Skeletal muscle tissue (tissue), 5 donors: ENCODE results near the gene NHEJ1. TPM values are rescaled to one million over a fixed set of nuclear protein-coding genes. Genes with fewer than 3 reads are reported as not detected.

Source experiments
- H3K27ac ChIP-seq: one replicate; pipeline ENCODE4 v1.7.0; 2013; ENCODE audit warnings: mild to moderate bottlenecking, low read depth, low read length, inconsistent platforms
- H3K27me3 ChIP-seq, 3 donors: one replicate each; pipeline ENCODE4 v1.7.0; 2013; ENCODE audit warnings: low read length in 3 of 3; ENCODE audit not compliant: control insufficient read depth in 3 of 3, insufficient read depth in 3 of 3
- H3K36me3 ChIP-seq, 3 donors: one replicate each; pipeline ENCODE4 v1.7.0; 2013; ENCODE audit warnings: low read length in 3 of 3; ENCODE audit not compliant: control insufficient read depth in 3 of 3, insufficient read depth in 3 of 3
- H3K4me1 ChIP-seq, 3 donors: one replicate each; pipeline ENCODE4 v1.7.0; 2013; ENCODE audit warnings: low read length in 3 of 3, mild to moderate bottlenecking in 3 of 3; ENCODE audit not compliant: control insufficient read depth in 3 of 3, insufficient read depth in 3 of 3
- H3K4me3 ChIP-seq, 3 donors: one replicate each; pipeline ENCODE4 v1.7.0; 2013; ENCODE audit warnings: low read length in 3 of 3
- H3K9ac ChIP-seq, 3 donors: one replicate each; pipeline ENCODE4 v1.7.0; 2013; ENCODE audit warnings: low read length in 3 of 3, mild to moderate bottlenecking in 3 of 3, moderate library complexity in 2 of 3, low read depth in 1 of 3
- H3K9me3 ChIP-seq, 3 donors: one replicate each; pipeline ENCODE4 v1.7.0; 2013; ENCODE audit warnings: low read length in 3 of 3; ENCODE audit not compliant: control insufficient read depth in 3 of 3
- small RNA-seq: library from RNA; depleted of rRNA; stranded (forward); fragments of <200 nt; gene quantifications from one replicate; pipeline ENCODE3, GENCODE V24; 2014
- total RNA-seq: library from RNA; depleted of rRNA; stranded (reverse); fragments of >200 nt; gene quantifications from one replicate; pipeline ENCODE4 v1.2.3, GENCODE V29; 2014
- donor health status: Osteomylitis.

NHEJ1 gene
- total RNA-seq, 1 donor from 2014 or later, result 15.1 TPM

DNA sequence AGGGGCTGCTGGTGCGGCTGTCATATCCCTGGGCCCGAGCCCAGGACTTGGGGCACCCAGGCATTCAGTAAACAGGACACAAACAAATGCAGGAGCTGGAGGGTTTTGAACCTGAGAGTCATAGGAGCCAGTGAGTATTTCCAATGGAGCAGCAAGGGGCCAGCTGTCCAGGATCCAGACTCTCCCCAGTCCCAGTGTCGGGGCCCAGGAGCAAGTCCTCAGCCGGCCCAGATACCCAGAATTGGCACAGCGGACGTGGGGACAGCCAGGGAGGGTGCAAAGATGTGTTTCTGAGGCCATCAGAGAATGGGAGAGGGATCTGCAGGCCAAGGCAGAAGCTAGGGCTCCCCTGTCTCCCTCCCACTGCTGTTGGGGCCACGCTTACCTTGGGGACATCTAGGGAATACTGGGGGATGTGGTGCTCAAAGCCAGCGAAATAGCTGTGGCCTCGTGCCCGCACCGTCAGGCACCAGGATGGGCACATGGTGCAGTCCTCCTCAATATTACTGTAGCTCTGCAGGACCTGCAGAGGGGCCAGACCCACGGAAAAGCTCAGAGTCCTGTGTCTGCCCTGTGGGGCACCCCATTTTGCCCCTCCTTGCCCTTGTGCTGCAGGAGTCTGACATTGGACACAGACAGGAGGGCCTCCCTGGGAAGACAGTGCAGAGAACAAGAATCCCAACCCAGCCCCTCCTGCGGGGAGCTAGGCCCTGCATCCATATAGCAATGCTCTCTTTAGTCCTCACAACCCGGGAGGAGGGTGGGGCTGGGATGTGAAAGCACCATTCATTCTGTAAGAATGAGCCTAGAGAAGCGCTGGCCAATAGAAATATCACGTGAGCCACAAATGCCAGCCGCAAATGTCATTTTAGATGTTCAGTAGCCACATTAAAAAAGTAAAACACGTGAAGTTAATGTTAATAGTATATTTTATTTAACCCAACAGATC lies 134.7 kb downstream of the NHEJ1 start:
- Histone ChIP-seq H3K27me3 (peaks cover 9 to 40% (median 33%) of the 10 kb centered on the region in 3 donors), H3K9me3 (no peaks in the 10 kb centered on the region), H3K36me3 (no peaks in the 10 kb centered on the region), H3K4me3 (no peak overlapping the region), H3K27ac (no peak overlapping the region), H3K9ac (no peak overlapping the region), H3K4me1 (no peaks in the 10 kb centered on the region)

Small RNAs within 50 kb of the gene (small RNA-seq; reads per million reads assigned to genes)
- gene MIR3131, result not detected
- not detected for gene RN7SL764P

Other genes with a start within 250 kb of the NHEJ1 start
- gene CDK5R2, start 201.1 kb downstream of the NHEJ1 start, total RNA-seq, result not detected
- not detected for gene FEV, start 175.6 kb downstream of the NHEJ1 start, total RNA-seq
- gene CRYBA2, start 167.4 kb downstream of the NHEJ1 start, total RNA-seq, result not detected
- gene CFAP65, start 119.3 kb downstream of the NHEJ1 start, total RNA-seq, result not detected
- not detected for gene IHH, start 99.9 kb downstream of the NHEJ1 start, total RNA-seq
- gene SLC23A3, start 9.2 kb upstream of the NHEJ1 start, total RNA-seq, result 0.52 TPM
- 27.1 TPM for gene CNPPD1, start 16.1 kb upstream of the NHEJ1 start, total RNA-seq
- gene RETREG2, start 17.5 kb upstream of the NHEJ1 start, total RNA-seq, result 35.5 TPM
- gene ZFAND2B, start 46.0 kb upstream of the NHEJ1 start, total RNA-seq, result 11.5 TPM
- gene ABCB6, start 58.1 kb upstream of the NHEJ1 start, total RNA-seq, result 25.6 TPM
- gene ATG9A, start 68.8 kb upstream of the NHEJ1 start, total RNA-seq, result 16.7 TPM
- 27.7 TPM for gene ANKZF1, start 69.0 kb upstream of the NHEJ1 start, total RNA-seq
- 13.0 TPM for gene GLB1L, start 84.6 kb upstream of the NHEJ1 start, total RNA-seq
- gene STK16, start 84.7 kb upstream of the NHEJ1 start, total RNA-seq, result 6.3 TPM
- gene TUBA4B, start 92.4 kb upstream of the NHEJ1 start, total RNA-seq, result not detected
- gene TUBA4A, start 93.1 kb upstream of the NHEJ1 start, total RNA-seq, result 30.8 TPM
- 49.6 TPM for gene DNAJB2, start 118.6 kb upstream of the NHEJ1 start, total RNA-seq
- not detected for gene PTPRN, start 148.6 kb upstream of the NHEJ1 start, total RNA-seq
- not detected for gene RESP18, start 171.9 kb upstream of the NHEJ1 start, total RNA-seq
- gene DNPEP, start 227.1 kb upstream of the NHEJ1 start, total RNA-seq, result 25.1 TPM